ENCODE measurements around the gene LRRC72.

DNA sequence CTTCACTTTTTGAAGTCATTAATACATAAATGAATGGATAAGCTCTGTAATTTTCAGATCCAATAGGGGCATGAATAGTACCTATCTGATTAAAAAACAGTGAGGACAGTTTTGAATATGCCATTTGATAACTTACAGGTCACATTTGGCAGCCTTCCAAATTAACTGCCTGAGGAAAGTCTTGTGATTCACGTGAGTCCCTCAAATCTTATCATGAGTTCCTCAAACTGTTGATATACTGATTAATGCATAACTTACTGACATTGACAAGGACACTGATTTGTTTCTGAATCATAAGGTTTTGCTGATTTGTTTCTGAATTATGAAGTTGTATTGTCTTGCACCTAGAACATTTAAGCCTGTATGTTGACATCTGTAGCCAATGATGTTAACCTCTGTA, 63.8 kb downstream of the LRRC72 start:
- TF ChIP-seq, protein P1, sequence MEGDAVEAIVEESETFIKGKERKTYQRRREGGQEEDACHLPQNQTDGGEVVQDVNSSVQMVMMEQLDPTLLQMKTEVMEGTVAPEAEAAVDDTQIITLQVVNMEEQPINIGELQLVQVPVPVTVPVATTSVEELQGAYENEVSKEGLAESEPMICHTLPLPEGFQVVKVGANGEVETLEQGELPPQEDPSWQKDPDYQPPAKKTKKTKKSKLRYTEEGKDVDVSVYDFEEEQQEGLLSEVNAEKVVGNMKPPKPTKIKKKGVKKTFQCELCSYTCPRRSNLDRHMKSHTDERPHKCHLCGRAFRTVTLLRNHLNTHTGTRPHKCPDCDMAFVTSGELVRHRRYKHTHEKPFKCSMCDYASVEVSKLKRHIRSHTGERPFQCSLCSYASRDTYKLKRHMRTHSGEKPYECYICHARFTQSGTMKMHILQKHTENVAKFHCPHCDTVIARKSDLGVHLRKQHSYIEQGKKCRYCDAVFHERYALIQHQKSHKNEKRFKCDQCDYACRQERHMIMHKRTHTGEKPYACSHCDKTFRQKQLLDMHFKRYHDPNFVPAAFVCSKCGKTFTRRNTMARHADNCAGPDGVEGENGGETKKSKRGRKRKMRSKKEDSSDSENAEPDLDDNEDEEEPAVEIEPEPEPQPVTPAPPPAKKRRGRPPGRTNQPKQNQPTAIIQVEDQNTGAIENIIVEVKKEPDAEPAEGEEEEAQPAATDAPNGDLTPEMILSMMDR (IDR thresholded peaks at IDR 0.05; ENCODE audit: low read length) = no peak
- TF ChIP-seq EZH2phosphoT487 (IDR thresholded peaks at IDR 0.05; ENCODE audit: low read length) (no peak), EZH2 (optimal IDR thresholded peaks at IDR 0.05; ENCODE audit: low read depth, low read length) (no peak)

All from MM.1S (cell line).